GM12878 (cell line): ENCODE measurements around the gene GPR17. TPM values are rescaled to one million over a fixed set of nuclear protein-coding genes. Genes with fewer than 3 reads are reported as not detected.

Experiments used
- ATAC-seq: fragments of 200-7000 bp; cut with Tn5 transposase; 3 replicates; pipeline ENCODE4 v1.9.1; 2020; ENCODE audit warnings: mild to moderate bottlenecking, moderate library complexity
- BruUV-seq: library from RNA; stranded (reverse); fragments of 400-500 nt; replicated peaks from 2 replicates; lab custom pipeline; 2021; lab: Mats Ljungman, UMichigan
- CTCF ChIA-PET: fragments of 300-600 bp; sonication (Branson Sonifier 250); formaldehyde crosslinking; extraction: SDS; loops from one replicate; lab custom pipeline; 2021; ENCODE audit warnings: inconsistent platforms; lab: Yijun Ruan, JAX
- POLR2A ChIA-PET: fragments of 350-600 bp; formaldehyde crosslinking; extraction: SDS; loops from one replicate; lab custom pipeline; 2021; ENCODE audit warnings: inconsistent platforms; lab: Charles Lee
- RAD21 ChIA-PET: fragments of 300-600 bp; sonication (Branson Sonifier 250); formaldehyde crosslinking; loops from one replicate; lab custom pipeline; 2023; ENCODE audit warnings: antibody characterized with exemption; ENCODE audit not compliant: unreplicated experiment; lab: Charles Lee
- SMC1A ChIA-PET: fragments of 300-600 bp; sonication (Branson Sonifier 250); formaldehyde crosslinking; loops from one replicate; lab custom pipeline; 2023; ENCODE audit not compliant: unreplicated experiment, uncharacterized antibody; lab: Charles Lee
- DNase-seq: peaks from one replicate; pipeline ENCODE4 v3.0.0-alpha.2; 2011; ENCODE audit warnings: low read depth, low spot score
- FAIRE-seq: peaks from 3 replicates; lab custom pipeline; 2011; peaks lifted over from hg19 to GRCh38; lab: Jason Lieb, UNC
- H2AFZ ChIP-seq: 2 replicates; pipeline ENCODE4 v1.6.0; 2011; ENCODE audit warnings: low read depth, low read length, control low read depth; ENCODE audit not compliant: control insufficient read depth
- H3K27ac ChIP-seq: 2 replicates; pipeline ENCODE4 v1.5.1; 2011; ENCODE audit warnings: control low read depth; ENCODE audit not compliant: control insufficient read depth, insufficient read depth
- H3K27me3 ChIP-seq, 2 experiments: replicated peaks in 1 of 2; 2 replicates each; pipeline versions ENCODE4 v1.6.0 to v1.6.1; 2011; ENCODE audit warnings: low read length in 1 of 2; ENCODE audit not compliant: control insufficient read depth in 2 of 2, insufficient read depth in 2 of 2
- H3K36me3 ChIP-seq, 2 experiments: 2 replicates each; pipeline ENCODE4 v1.5.1; 2011; ENCODE audit warnings: low read length in 1 of 2; ENCODE audit not compliant: control insufficient read depth in 2 of 2, insufficient read depth in 2 of 2
- H3K4me1 ChIP-seq: 2 replicates; pipeline ENCODE4 v1.6.1; 2011; ENCODE audit warnings: mild to moderate bottlenecking, low read length, moderate library complexity, mixed read lengths; ENCODE audit not compliant: control insufficient read depth, insufficient read depth
- H3K4me2 ChIP-seq: 2 replicates; pipeline ENCODE4 v1.6.0; 2011; ENCODE audit warnings: control low read depth; ENCODE audit not compliant: control insufficient read depth, insufficient read depth
- H3K4me3 ChIP-seq: fragments of 200-600 bp; sonication (generic); 2 replicates; pipeline ENCODE4 v1.5.1; 2016
- H3K79me2 ChIP-seq: 2 replicates; pipeline ENCODE4 v1.6.0; 2011; ENCODE audit warnings: low read length; ENCODE audit not compliant: control insufficient read depth, insufficient read depth
- H3K9ac ChIP-seq: 2 replicates; pipeline ENCODE4 v1.8.0; 2011; ENCODE audit warnings: low read length, control low read depth, mixed read lengths; ENCODE audit not compliant: control insufficient read depth, insufficient read depth
- H3K9me3 ChIP-seq: replicated peaks from 3 replicates; pipeline ENCODE4 v1.5.1; 2011; ENCODE audit warnings: mild to moderate bottlenecking, low read length; ENCODE audit not compliant: control insufficient read depth, insufficient read depth
- H4K20me1 ChIP-seq: 2 replicates; pipeline ENCODE4 v1.6.0; 2011; ENCODE audit not compliant: control insufficient read depth, insufficient read depth
- CREM ChIP-seq: IDR thresholded peaks from 2 replicates; pipeline ENCODE4 v1.6.1; 2014; ENCODE audit warnings: antibody characterized with exemption, low read depth
- JUNB ChIP-seq: IDR thresholded peaks from 2 replicates; pipeline ENCODE4 v1.6.1; 2016; ENCODE audit warnings: antibody characterized with exemption, mild to moderate bottlenecking
- KAT2A ChIP-seq: conservative IDR thresholded peaks from 2 replicates; pipeline ENCODE4 v1.6.1; 2011; ENCODE audit warnings: low read depth, low read length; ENCODE audit not compliant: control insufficient read depth
- MYC ChIP-seq: IDR thresholded peaks from 2 replicates; pipeline ENCODE4 v1.6.1; 2011; ENCODE audit warnings: mild to moderate bottlenecking, low read length, moderate library complexity, inconsistent platforms; ENCODE audit not compliant: insufficient read depth, insufficient replicate concordance, insufficient read length, severe bottlenecking
- NFYB ChIP-seq: IDR thresholded peaks from 2 replicates; pipeline ENCODE4 v1.6.1; 2011; ENCODE audit warnings: low read depth, mild to moderate bottlenecking, low read length, improper control_type of control experiment, moderate library complexity; ENCODE audit not compliant: insufficient read depth
- PBX3 ChIP-seq: IDR thresholded peaks from 2 replicates; pipeline ENCODE4 v1.6.1; 2011; ENCODE audit warnings: mild to moderate bottlenecking, low read depth, low read length, moderate library complexity; ENCODE audit not compliant: insufficient replicate concordance
- PML ChIP-seq: IDR thresholded peaks from 2 replicates; pipeline ENCODE4 v1.6.1; 2012; ENCODE audit warnings: low read length, inconsistent platforms
- RBBP5 ChIP-seq: fragments of 200-600 bp; sonication (generic); conservative IDR thresholded peaks from 2 replicates; pipeline ENCODE4 v1.6.1; 2016
- TCF12 ChIP-seq: IDR thresholded peaks from 2 replicates; pipeline ENCODE4 v1.6.1; 2011; ENCODE audit warnings: low read depth, mild to moderate bottlenecking, low read length
- ZZZ3 ChIP-seq: IDR thresholded peaks from 2 replicates; pipeline ENCODE4 v1.6.1; 2011; ENCODE audit warnings: low read depth; ENCODE audit not compliant: control insufficient read depth, insufficient read length
- WGBS: methylation state at CpG from one replicate; pipeline ENCODE4 v1.1.6; 2016; ENCODE audit warnings: low lambda C conversion rate; ENCODE audit not compliant: insufficient replicate concordance, insufficient coverage; ENCODE audit errors: missing lambda C conversion rate; 5-methylcytosine and 5-hydroxymethylcytosine counted together
- in situ Hi-C: fragments of 300-500 bp; cut with MboI; formaldehyde crosslinking; loops from 9 replicates; pipeline ENCODE4 v1.14.3; 2018; ENCODE audit warnings: mixed read lengths
- intact Hi-C: fragments of 100-400 bp; cut with micrococcal nuclease; formaldehyde crosslinking; loops from one replicate; pipeline ENCODE4 v1.14.2; 2022; ENCODE audit not compliant: unreplicated experiment
- polyA plus RNA-seq, 11 experiments: library from polyadenylated mRNA; depleted of rRNA in 4 of 11; unstranded in 6 of 11; stranded (reverse) in 5 of 11; fragments of >200 nt; fragmentation: Nextera tagmentation in 4 of 11; fragmentation: Illumina TruSeq in 1 of 11; extraction: Ambion mirVana in 4 of 11; extraction: Trizol in 1 of 11; gene quantifications; 1 replicate in 1 of 11; 2 replicates in 10 of 11; pipeline versions ENCODE4 v1.2.1 to v1.2.3, GENCODE V29; 2011 to 2016; ENCODE audit warnings: inconsistent platforms in 2 of 11, missing spikeins in 2 of 11, low read depth in 1 of 11
- total RNA-seq, 4 experiments: library from RNA; depleted of rRNA in 3 of 4; stranded (reverse); fragments of >200 nt in 3 of 4; fragmentation: Illumina TruSeq in 1 of 4; extraction: Trizol in 1 of 4; gene quantifications; 2 replicates each; pipeline versions ENCODE4 v1.2.1 to v1.2.3, GENCODE V29; 2013 to 2021
- TF ChIP-seq, protein P1 (sequence below): IDR thresholded peaks from 2 replicates; pipeline ENCODE4 v1.6.1; 2011; ENCODE audit warnings: low read depth, mild to moderate bottlenecking, low read length, moderate library complexity, borderline replicate concordance; ENCODE audit errors: extremely low read depth
- TF ChIP-seq, protein P2 (sequence below): fragments of 450-650 bp; IDR thresholded peaks from 2 replicates; pipeline ENCODE4 v1.6.1; 2016; ENCODE audit warnings: mild to moderate bottlenecking

GPR17 gene
- total and polyA plus RNA-seq, 10 of the 15 experiments (the other 5 are each of a cell fraction or from before 2014, with no cell fraction given) = not detected

DNA sequence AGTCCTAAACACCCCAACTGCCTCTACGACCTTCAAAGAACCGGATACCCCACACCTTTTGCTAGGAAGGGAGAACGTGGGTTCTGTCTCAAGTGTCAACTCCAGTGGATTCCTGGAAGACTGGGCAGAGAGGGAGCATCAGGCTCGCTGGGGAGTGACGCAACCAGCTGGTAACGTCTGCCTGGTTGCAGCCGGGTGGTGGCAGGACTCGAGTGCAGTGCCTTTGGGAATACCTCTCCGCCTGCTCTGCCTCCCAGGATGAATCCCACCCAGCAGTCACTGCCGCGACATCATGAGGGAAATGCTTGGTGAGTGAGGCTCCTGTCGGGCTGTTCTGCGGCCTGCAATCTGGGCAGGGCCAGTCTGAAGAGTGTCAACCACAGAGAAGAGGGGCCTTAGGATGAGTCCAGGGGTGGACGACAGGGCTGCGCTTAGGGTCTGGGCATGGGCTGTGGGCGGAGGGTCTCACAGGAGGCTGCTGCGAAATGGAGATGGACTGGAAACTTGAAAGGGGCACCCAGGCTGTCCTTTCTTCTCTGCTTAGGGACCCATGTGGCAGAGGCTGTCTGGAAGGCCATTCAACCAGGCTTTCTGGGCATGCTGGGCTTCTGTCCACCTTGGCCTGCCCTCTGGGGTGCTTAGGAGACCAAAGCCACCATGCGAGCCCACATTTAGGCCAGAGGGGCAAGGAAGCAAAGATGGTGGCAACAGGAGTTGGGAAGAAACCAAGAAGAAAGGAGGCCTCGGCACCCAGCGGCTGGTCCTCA, 12.9 kb downstream of the GPR17 start (continued):
- no peak for TF ChIP-seq ZZZ3
- TF ChIP-seq, all 136 proteins: peak for 0

DNA sequence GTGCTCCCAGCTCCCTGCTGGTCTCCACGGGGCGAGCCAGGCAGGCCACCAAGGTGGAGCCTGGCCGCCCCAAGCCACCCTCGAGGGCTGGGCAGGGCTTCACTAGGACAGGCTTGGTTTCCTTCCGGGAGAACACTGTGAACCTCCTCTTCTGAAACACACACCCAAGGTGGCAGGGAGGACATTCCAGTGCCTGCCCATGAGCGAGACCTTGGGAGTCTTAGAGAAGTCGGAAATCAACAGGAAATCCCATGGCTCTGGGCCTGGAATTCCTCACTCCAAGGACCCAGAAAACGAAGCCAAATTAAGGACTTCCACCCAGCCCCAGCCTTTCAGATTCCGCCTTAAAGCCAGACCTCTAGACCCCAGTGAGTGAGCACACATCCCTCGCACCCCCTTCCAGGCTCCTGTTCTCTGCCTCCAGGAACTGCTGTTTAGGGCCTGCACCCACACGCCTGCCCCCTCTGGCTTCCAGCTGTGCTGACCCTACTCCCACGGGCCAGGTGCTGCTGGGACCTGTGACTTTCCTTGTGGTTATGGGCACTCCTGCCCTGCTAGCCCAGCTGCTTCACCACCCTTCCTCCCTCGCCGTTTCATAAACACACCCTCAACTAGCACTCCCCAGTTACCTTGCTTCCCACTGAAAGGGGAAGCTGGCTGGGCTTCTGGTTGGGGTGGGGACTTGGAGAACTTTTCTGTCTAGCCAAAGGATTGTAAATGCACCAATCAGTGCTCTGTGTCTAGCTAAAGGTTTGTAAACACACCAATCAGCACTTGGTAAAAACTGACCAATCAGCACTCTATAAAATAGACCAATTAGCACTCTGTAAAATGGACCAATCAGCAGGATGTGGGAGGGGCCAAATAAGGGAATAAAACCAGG, 13.7 kb downstream of the GPR17 start:
- no peak overlapping the region for H2AFZ ChIP-seq
- H3K36me3 ChIP-seq = no peaks in the 10 kb centered on the region
- no peak for DNase-seq
- ChIA-PET CTCF (interaction anchor here (0.8 to 1.0 kb wide), 2 partner anchors 9 to 69 kb away, joined by 3 to 5 read pairs; no protein-coding TSS in a partner anchor), RAD21 (no interaction called here), SMC1A (no interaction called here), POLR2A (no interaction called here)
- H3K4me3 ChIP-seq = no peak overlapping the region
- intact Hi-C loops (no loop called here), in situ Hi-C loops (no loop called here)
- no peak overlapping the region for H3K9ac ChIP-seq
- H3K9me3 ChIP-seq = no peaks in the 10 kb centered on the region
- H3K79me2 ChIP-seq = no peaks in the 10 kb centered on the region
- 43% methylated on average over 13 of the region's 14 CpGs for WGBS
- H3K4me1 ChIP-seq = no peaks in the 10 kb centered on the region
- FAIRE-seq = no peak
- H3K4me2 ChIP-seq = no peak overlapping the region
- no TSS peak for BruUV-seq
- H3K27ac ChIP-seq = no peak overlapping the region
- peaks cover 4 to 7% of the 10 kb centered on the region in 2 experiments for H3K27me3 ChIP-seq
- TF ChIP-seq RBBP5 = no peak
- no peak for TF ChIP-seq JUNB
- TF ChIP-seq NFYB = peak; percentile 78
- peak; percentile 36; the same call in 1 of the 2 replicates for TF ChIP-seq TCF12
- TF ChIP-seq, protein P1, sequence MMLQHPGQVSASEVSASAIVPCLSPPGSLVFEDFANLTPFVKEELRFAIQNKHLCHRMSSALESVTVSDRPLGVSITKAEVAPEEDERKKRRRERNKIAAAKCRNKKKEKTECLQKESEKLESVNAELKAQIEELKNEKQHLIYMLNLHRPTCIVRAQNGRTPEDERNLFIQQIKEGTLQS = no peak
- TF ChIP-seq KAT2A = no peak
- no peak for TF ChIP-seq MYC
- no peak for TF ChIP-seq PML
- TF ChIP-seq, protein P2, sequence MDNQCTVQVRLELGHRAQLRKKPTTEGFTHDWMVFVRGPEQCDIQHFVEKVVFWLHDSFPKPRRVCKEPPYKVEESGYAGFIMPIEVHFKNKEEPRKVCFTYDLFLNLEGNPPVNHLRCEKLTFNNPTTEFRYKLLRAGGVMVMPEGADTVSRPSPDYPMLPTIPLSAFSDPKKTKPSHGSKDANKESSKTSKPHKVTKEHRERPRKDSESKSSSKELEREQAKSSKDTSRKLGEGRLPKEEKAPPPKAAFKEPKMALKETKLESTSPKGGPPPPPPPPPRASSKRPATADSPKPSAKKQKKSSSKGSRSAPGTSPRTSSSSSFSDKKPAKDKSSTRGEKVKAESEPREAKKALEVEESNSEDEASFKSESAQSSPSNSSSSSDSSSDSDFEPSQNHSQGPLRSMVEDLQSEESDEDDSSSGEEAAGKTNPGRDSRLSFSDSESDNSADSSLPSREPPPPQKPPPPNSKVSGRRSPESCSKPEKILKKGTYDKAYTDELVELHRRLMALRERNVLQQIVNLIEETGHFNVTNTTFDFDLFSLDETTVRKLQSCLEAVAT = no peak
- no peak for TF ChIP-seq CREM
- TF ChIP-seq PBX3 = no peak
- no peaks in the 10 kb centered on the region for H4K20me1 ChIP-seq
- no peak for ATAC-seq
